ENCODE results near the gene NDUFA8. TPM values are rescaled to one million over a fixed set of nuclear protein-coding genes. Genes with fewer than 3 reads are reported as not detected.

NDUFA8 gene
- total RNA-seq, 4 donors from 2014 or later = 39.0 to 84.0 (median 71.9) TPM

GRCh38 chr9:122143296-122143695, 16.3 kb downstream of the NDUFA8 start:
- no peak overlapping the region for H3K4me3 ChIP-seq
- no peak overlapping the region for H3K27ac ChIP-seq
- TF ChIP-seq EP300 (IDR thresholded peaks at IDR 0.05) (no peak), POLR2A (IDR thresholded peaks at IDR 0.05) (no peak), POLR2AphosphoS5 (IDR thresholded peaks at IDR 0.05) (no peak)
- TF ChIP-seq, protein P1, sequence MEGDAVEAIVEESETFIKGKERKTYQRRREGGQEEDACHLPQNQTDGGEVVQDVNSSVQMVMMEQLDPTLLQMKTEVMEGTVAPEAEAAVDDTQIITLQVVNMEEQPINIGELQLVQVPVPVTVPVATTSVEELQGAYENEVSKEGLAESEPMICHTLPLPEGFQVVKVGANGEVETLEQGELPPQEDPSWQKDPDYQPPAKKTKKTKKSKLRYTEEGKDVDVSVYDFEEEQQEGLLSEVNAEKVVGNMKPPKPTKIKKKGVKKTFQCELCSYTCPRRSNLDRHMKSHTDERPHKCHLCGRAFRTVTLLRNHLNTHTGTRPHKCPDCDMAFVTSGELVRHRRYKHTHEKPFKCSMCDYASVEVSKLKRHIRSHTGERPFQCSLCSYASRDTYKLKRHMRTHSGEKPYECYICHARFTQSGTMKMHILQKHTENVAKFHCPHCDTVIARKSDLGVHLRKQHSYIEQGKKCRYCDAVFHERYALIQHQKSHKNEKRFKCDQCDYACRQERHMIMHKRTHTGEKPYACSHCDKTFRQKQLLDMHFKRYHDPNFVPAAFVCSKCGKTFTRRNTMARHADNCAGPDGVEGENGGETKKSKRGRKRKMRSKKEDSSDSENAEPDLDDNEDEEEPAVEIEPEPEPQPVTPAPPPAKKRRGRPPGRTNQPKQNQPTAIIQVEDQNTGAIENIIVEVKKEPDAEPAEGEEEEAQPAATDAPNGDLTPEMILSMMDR (IDR thresholded peaks at IDR 0.05) = no peak
- no peak for ATAC-seq
- WGBS, 2 donors (ENCODE audit: low coverage in 1 of 2) = 70 to 86% methylated on average over 1 of the region's 1 CpG
- H3K27me3 ChIP-seq = no peaks in the 10 kb centered on the region
- H3K9me3 ChIP-seq = no peaks in the 10 kb centered on the region
- H3K36me3 ChIP-seq = peaks cover 0 to 65% of the 10 kb centered on the region in 2 donors
- peaks cover 0 to 8% (median 5%) of the 10 kb centered on the region in 3 donors for H3K4me1 ChIP-seq

DNA sequence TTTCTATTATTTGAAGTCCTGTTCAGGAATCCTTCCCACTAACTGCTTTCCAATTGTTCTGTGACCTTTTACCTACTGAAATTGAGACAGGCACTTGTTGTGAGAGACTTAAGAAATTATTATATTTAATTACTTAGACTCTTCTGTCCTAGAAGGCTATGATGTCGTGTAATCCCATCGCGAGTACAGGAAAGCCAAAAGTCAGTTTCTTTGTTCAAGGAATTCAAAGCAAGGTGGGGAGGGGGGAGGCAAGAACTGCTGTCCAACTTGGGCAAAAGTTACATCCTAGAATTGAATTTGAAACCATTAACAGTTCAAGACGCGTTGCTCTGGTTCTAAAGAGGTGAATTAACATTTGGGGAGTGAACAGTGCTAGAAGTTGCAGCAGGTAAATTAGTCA, 17.9 kb downstream of the NDUFA8 start:
- Histone ChIP-seq H3K27me3 (no peaks in the 10 kb centered on the region), H3K4me1 (peaks cover 0 to 8% (median 5%) of the 10 kb centered on the region in 3 donors), H3K9me3 (no peaks in the 10 kb centered on the region), H3K36me3 (peaks cover 0 to 49% of the 10 kb centered on the region in 2 donors), H3K27ac (peak overlapping the region in 2 of 4 donors; percentile 19 to 60), H3K4me3 (no peak overlapping the region)
- no peak for ATAC-seq
- 84 to 95% methylated on average over 3 to 5 of the region's 5 CpGs for WGBS, 2 donors (ENCODE audit: low coverage in 1 of 2)
- no peak for TF ChIP-seq POLR2A (IDR thresholded peaks at IDR 0.05)
- TF ChIP-seq EP300 (IDR thresholded peaks at IDR 0.05) = no peak
- TF ChIP-seq, protein P1 (IDR thresholded peaks at IDR 0.05) = no peak
- TF ChIP-seq POLR2AphosphoS5 (IDR thresholded peaks at IDR 0.05) = no peak

GRCh38 chr9:122140368-122141193, 19.0 kb downstream of the NDUFA8 start:
- Histone ChIP-seq H3K9me3 (no peaks in the 10 kb centered on the region), H3K4me1 (peaks cover 0 to 8% (median 5%) of the 10 kb centered on the region in 3 donors), H3K27ac (peak overlapping the region in 3 of 4 donors; percentile 19 to 44 (median 44)), H3K4me3 (no peak overlapping the region), H3K27me3 (no peaks in the 10 kb centered on the region), H3K36me3 (peaks cover 0 to 38% of the 10 kb centered on the region in 2 donors)
- TF ChIP-seq, protein P1 (IDR thresholded peaks at IDR 0.05) = no peak
- TF ChIP-seq EP300 (IDR thresholded peaks at IDR 0.05) (no peak), POLR2A (IDR thresholded peaks at IDR 0.05) (no peak), POLR2AphosphoS5 (IDR thresholded peaks at IDR 0.05) (no peak)
- ATAC-seq = no peak
- WGBS, 2 donors (ENCODE audit: low coverage in 1 of 2) = 69 to 71% methylated on average over 5 to 8 of the region's 8 CpGs

DNA sequence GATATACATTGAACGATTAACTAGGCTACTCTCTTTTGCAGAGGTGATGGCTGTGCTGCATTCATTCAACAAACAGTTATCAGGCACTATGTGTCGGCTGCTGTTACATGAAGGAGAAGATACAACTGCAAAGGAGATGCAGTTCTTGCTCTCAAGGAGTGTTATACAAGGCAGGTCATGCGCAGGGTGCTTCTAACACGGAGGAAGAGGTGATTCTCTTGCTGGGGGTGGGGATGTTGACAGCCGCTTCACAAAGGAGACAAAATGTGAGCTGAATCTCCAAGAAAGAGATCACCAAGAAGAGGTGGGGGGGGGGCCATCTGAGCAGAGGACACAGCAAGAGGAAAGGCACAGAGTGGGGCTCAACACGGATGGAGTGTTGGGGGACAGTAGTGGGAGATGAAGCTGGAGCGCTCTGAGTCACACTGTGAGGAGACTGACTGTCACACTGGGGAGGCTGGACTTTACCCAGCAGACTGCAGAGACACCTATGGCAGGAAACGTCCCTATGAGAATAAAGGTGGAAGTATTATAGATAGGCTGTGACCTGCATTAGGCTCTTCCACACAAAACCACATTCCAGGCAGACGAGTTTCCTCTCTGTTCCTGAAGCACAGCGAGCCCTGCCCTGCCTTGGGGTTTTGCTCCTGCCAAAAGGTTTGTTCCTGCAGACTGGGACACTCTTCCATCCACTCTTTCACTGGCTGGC, 20.9 kb downstream of the NDUFA8 start:
- ATAC-seq = no peak
- Histone ChIP-seq H3K36me3 (peaks cover 0 to 19% of the 10 kb centered on the region in 2 donors), H3K27ac (no peak overlapping the region), H3K9me3 (no peaks in the 10 kb centered on the region), H3K27me3 (no peaks in the 10 kb centered on the region), H3K4me1 (peaks cover 0 to 8% (median 5%) of the 10 kb centered on the region in 3 donors), H3K4me3 (no peak overlapping the region)
- TF ChIP-seq POLR2A (IDR thresholded peaks at IDR 0.05) = no peak
- no peak for TF ChIP-seq POLR2AphosphoS5 (IDR thresholded peaks at IDR 0.05)
- no peak for TF ChIP-seq EP300 (IDR thresholded peaks at IDR 0.05)
- TF ChIP-seq, protein P1 (IDR thresholded peaks at IDR 0.05) = no peak
- WGBS, 2 donors (ENCODE audit: low coverage in 1 of 2) = 71 to 75% methylated on average over 7 to 10 of the region's 10 CpGs
